Measurements from ENCODE around the gene ZBTB46.

ZBTB46 gene

GRCh38 chr20:63837479-63837878 is 6.4 kb upstream of the ZBTB46 start:
- DNase-seq (ENCODE audit: low read depth) = no peak

- DNase-seq (ENCODE audit: low read depth) = no peak
Measured at GRCh38 chr20:63836458-63837344, 5.6 kb upstream of the ZBTB46 start.

GRCh38 chr20:63835021-63835858 is 4.2 kb upstream of the ZBTB46 start:
- no peak for DNase-seq (ENCODE audit: low read depth)

- no peak for DNase-seq (ENCODE audit: low read depth)
Measured at GRCh38 chr20:63834491-63834880, 3.4 kb upstream of the ZBTB46 start.

GRCh38 chr20:63833776-63834490 is 2.9 kb upstream of the ZBTB46 start:
- no peak for DNase-seq (ENCODE audit: low read depth)

GRCh38 chr20:63831993-63832686 is 1.1 kb upstream of the ZBTB46 start:
- DNase-seq (ENCODE audit: low read depth) = no peak

GRCh38 chr20:63831646-63831992 is 555 bp upstream of the ZBTB46 start:
- no peak for DNase-seq (ENCODE audit: low read depth)

GRCh38 chr20:63829945-63830835 is 874 bp downstream of the ZBTB46 start:
- DNase-seq (ENCODE audit: low read depth) = no peak

GRCh38 chr20:63829603-63829944 is 1.5 kb downstream of the ZBTB46 start:
- no peak for DNase-seq (ENCODE audit: low read depth)

GRCh38 chr20:63828951-63829350 is 2.1 kb downstream of the ZBTB46 start:
- no peak for DNase-seq (ENCODE audit: low read depth)

GRCh38 chr20:63828545-63828944 is 2.5 kb downstream of the ZBTB46 start:
- no peak for DNase-seq (ENCODE audit: low read depth)

GRCh38 chr20:63828124-63828523 is 2.9 kb downstream of the ZBTB46 start:
- DNase-seq (ENCODE audit: low read depth) = no peak

GRCh38 chr20:63826753-63827152 is 4.3 kb downstream of the ZBTB46 start:
- DNase-seq (ENCODE audit: low read depth) = no peak

GRCh38 chr20:63825331-63826118 is 5.5 kb downstream of the ZBTB46 start:
- no peak for DNase-seq (ENCODE audit: low read depth)

GRCh38 chr20:63823691-63824311 is 7.3 kb downstream of the ZBTB46 start:
- DNase-seq (ENCODE audit: low read depth) = no peak

- no peak for DNase-seq (ENCODE audit: low read depth)
Measured at GRCh38 chr20:63822276-63822696, 8.8 kb downstream of the ZBTB46 start.

- no peak for DNase-seq (ENCODE audit: low read depth)
Measured at GRCh38 chr20:63821811-63822210, 9.3 kb downstream of the ZBTB46 start.

- DNase-seq (ENCODE audit: low read depth) = no peak
Measured at GRCh38 chr20:63819224-63819921, 11.7 kb downstream of the ZBTB46 start.

GRCh38 chr20:63815615-63816253 is 15.3 kb downstream of the ZBTB46 start:
- no peak for DNase-seq (ENCODE audit: low read depth)
